Naive B cell (primary cell): Measurements from ENCODE around the gene LRRIQ4. TPM values are rescaled to one million over a fixed set of nuclear protein-coding genes. Genes with fewer than 3 reads are reported as not detected.

Experiments used
- ATAC-seq, 2 donors: fragments of 150-1000 bp; cut with Tn5 transposase; 2 replicates each; pipeline ENCODE4 v1.10.0; 2021; ENCODE audit warnings: low read depth in 2 of 2, mild to moderate bottlenecking in 2 of 2, moderate library complexity in 2 of 2
- DNase-seq: peaks from one replicate; pipeline ENCODE4 v3.0.0; 2022
- H3K27ac Mint-ChIP-seq, 6 donors: one replicate each; pipeline ENCODE4 v1.8.0; 2020 to 2022; ENCODE audit warnings: mild to moderate bottlenecking in 6 of 6, mixed read lengths in 6 of 6, moderate library complexity in 5 of 6, inconsistent platforms in 2 of 6
- H3K27me3 Mint-ChIP-seq, 3 donors: one replicate each; pipeline ENCODE4 v1.8.0; 2021 to 2022; ENCODE audit warnings: mixed read lengths in 3 of 3, mild to moderate bottlenecking in 1 of 3
- H3K36me3 Mint-ChIP-seq, 2 donors: one replicate each; pipeline ENCODE4 v1.8.0; 2020 to 2022; ENCODE audit warnings: mixed read lengths in 2 of 2, inconsistent platforms in 1 of 2, mild to moderate bottlenecking in 1 of 2
- H3K4me1 Mint-ChIP-seq, 3 donors: one replicate each; pipeline ENCODE4 v1.8.0; 2020 to 2022; ENCODE audit warnings: mixed read lengths in 3 of 3, inconsistent platforms in 1 of 3, mild to moderate bottlenecking in 1 of 3, moderate library complexity in 1 of 3
- H3K4me3 Mint-ChIP-seq, 8 donors: one replicate each; pipeline ENCODE4 v1.8.0; 2020 to 2022; ENCODE audit warnings: mild to moderate bottlenecking in 8 of 8, mixed read lengths in 8 of 8, moderate library complexity in 8 of 8, inconsistent platforms in 2 of 8
- H3K9me3 Mint-ChIP-seq, 7 donors: one replicate each; pipeline ENCODE4 v1.8.0; 2020 to 2022; ENCODE audit warnings: mixed read lengths in 7 of 7, mild to moderate bottlenecking in 5 of 7, inconsistent platforms in 2 of 7, moderate library complexity in 1 of 7
- polyA plus RNA-seq, 6 donors: library from polyadenylated mRNA; unstranded; fragments of 300-500 nt; fragmentation: Illumina TruSeq; gene quantifications; one replicate each; pipeline ENCODE4 v1.2.3, GENCODE V29; 2021; ENCODE audit warnings: low read depth in 6 of 6

The LRRIQ4 gene
- polyA plus RNA-seq, 6 donors from 2014 or later, result 0.27 TPM; not detected in 5

DNA sequence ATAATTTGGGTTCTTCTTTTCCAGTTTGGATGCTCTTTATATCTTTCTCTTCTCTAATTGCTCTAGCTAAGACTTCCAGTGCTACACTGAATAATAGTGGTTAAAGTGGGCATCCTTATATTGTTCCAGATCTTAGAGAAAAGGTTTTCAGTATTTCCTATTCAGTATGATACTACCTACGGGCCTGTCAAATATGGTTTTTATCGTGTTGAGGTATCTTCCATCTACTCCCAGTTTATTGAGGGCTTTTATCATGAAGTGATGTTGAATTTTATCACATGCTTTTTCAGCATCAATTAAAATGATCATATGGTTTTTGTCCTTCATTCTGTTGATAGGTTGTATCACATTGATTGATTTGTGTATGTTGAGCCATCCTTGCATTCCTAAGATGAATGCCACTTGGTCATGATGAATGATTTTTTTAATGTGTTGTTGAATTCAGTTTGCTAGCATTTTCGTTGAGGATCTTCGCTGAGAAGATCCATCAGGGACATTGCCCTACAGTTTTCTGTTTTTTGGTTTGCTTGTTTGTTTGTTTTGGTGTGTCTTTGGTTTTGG lies 3.0 kb downstream of the LRRIQ4 start:
- DNase-seq (no peak), ATAC-seq (no peak)
- Mint-ChIP-seq H3K9me3 (peaks cover 4 to 17% (median 9%) of the 10 kb centered on the region in 7 donors), H3K36me3 (peaks cover 7 to 10% of the 10 kb centered on the region in 2 donors), H3K4me1 (peaks cover 30 to 47% (median 36%) of the 10 kb centered on the region in 3 donors), H3K4me3 (peak overlapping the region in 1 of 8 donors; percentile 8), H3K27ac (peak overlapping the region in 4 of 6 donors; percentile 23 to 96 (median 50)), H3K27me3 (no peaks in the 10 kb centered on the region)

DNA sequence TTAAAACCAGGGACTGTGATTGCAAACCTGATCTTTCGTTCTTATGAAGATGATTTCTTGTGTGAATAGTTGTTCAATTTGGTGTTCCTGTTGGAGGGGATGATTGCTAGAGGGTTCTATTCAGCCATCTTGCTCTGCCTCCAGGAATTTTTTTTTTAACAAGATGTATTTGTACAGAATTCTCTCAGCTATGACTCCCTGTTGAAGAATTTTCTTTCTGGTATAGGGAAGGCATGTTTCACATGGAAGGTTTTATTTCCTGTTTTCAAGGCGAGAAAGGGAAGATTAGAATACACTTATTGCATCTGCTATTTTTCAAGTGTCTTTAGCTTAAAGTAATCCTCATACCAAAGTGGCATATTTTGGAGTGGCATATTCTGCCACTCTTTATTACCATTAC lies 5.6 kb downstream of the LRRIQ4 start:
- ATAC-seq (no peak), DNase-seq (no peak)
- H3K4me1 Mint-ChIP-seq, result peaks cover 17 to 29% (median 28%) of the 10 kb centered on the region in 3 donors
- H3K9me3 Mint-ChIP-seq, result peaks cover 4 to 17% (median 9%) of the 10 kb centered on the region in 7 donors
- H3K4me3 Mint-ChIP-seq, result peak overlapping the region in 1 of 8 donors; percentile 33
- peaks cover 0 to 4% (median 0%) of the 10 kb centered on the region in 3 donors for H3K27me3 Mint-ChIP-seq
- peak overlapping the region in 1 of 6 donors; percentile 52 for H3K27ac Mint-ChIP-seq
- H3K36me3 Mint-ChIP-seq, result peaks cover 7 to 10% of the 10 kb centered on the region in 2 donors

DNA sequence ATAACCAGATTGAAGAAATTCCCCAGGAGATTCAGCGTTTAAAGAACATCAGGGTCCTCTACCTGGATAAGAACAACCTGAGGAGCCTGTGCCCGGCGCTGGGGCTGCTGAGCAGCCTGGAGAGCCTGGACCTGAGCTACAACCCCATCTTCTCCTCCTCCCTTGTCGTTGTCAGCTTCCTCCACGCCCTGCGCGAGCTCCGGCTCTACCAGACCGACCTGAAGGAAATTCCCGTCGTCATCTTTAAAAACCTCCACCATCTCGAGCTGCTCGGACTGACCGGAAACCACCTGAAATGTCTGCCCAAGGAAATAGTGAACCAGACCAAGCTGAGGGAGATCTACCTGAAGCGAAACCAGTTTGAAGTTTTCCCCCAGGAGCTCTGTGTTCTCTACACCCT lies 9.4 kb downstream of the LRRIQ4 start:
- H3K4me1 Mint-ChIP-seq, result peaks cover 6 to 16% (median 13%) of the 10 kb centered on the region in 3 donors
- ATAC-seq (no peak), DNase-seq (no peak)
- H3K9me3 Mint-ChIP-seq, result peaks cover 0 to 3% (median 0%) of the 10 kb centered on the region in 7 donors
- H3K4me3 Mint-ChIP-seq, result no peak overlapping the region
- peaks cover 0 to 4% (median 0%) of the 10 kb centered on the region in 3 donors for H3K27me3 Mint-ChIP-seq
- no peaks in the 10 kb centered on the region for H3K36me3 Mint-ChIP-seq
- no peak overlapping the region for H3K27ac Mint-ChIP-seq

DNA sequence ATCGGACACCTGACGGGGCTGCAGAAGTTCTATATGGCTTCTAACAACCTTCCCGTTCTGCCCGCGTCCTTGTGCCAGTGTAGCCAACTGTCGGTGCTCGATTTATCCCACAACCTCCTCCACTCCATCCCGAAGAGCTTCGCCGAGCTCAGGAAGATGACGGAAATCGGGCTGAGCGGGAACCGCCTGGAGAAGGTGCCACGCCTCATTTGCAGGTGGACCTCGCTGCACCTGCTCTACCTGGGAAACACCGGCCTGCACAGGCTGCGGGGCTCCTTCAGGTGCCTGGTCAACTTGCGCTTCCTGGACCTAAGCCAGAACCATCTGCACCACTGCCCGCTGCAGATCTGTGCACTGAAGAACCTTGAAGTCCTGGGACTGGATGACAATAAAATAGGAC lies 9.9 kb downstream of the LRRIQ4 start:
- ATAC-seq (no peak), DNase-seq (no peak)
- Mint-ChIP-seq H3K27ac (no peak overlapping the region), H3K4me1 (peaks cover 6 to 16% (median 12%) of the 10 kb centered on the region in 3 donors), H3K27me3 (peaks cover 0 to 4% (median 0%) of the 10 kb centered on the region in 3 donors), H3K4me3 (no peak overlapping the region), H3K36me3 (no peaks in the 10 kb centered on the region), H3K9me3 (peaks cover 0 to 3% (median 0%) of the 10 kb centered on the region in 7 donors)

GRCh38 chr3:169822983-169823382 lies 10.3 kb downstream of the LRRIQ4 start:
- Mint-ChIP-seq H3K27me3 (peaks cover 0 to 4% (median 0%) of the 10 kb centered on the region in 3 donors), H3K4me1 (peaks cover 6 to 11% (median 10%) of the 10 kb centered on the region in 3 donors), H3K36me3 (no peaks in the 10 kb centered on the region), H3K9me3 (peaks cover 0 to 3% (median 0%) of the 10 kb centered on the region in 7 donors), H3K27ac (no peak overlapping the region), H3K4me3 (no peak overlapping the region)
- DNase-seq (no peak), ATAC-seq (no peak)

DNA sequence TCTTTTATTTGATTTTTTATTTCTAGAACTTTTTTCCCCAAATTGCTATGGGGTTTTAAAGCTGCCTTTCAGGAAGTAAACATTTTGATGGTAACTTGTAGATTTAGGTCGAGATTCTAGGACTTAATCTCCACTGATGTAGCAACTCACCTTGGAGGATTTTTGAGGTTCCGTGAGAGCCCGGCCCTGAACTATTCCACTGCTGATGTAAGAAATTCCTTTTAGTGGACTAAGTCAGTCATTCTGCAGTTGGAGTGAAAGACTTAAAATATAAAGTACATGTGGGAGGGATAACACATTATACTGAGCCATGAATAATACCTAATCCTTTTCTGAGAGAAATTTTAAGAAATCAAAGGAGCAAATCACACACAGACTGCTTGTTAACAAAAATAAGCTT lies 12.6 kb downstream of the LRRIQ4 start:
- DNase-seq (no peak), ATAC-seq (no peak)
- H3K4me3 Mint-ChIP-seq, result no peak overlapping the region
- no peaks in the 10 kb centered on the region for H3K9me3 Mint-ChIP-seq
- no peak overlapping the region for H3K27ac Mint-ChIP-seq
- H3K27me3 Mint-ChIP-seq, result peaks cover 0 to 4% (median 0%) of the 10 kb centered on the region in 3 donors
- peaks cover 0 to 7% (median 4%) of the 10 kb centered on the region in 3 donors for H3K4me1 Mint-ChIP-seq
- no peaks in the 10 kb centered on the region for H3K36me3 Mint-ChIP-seq

DNA sequence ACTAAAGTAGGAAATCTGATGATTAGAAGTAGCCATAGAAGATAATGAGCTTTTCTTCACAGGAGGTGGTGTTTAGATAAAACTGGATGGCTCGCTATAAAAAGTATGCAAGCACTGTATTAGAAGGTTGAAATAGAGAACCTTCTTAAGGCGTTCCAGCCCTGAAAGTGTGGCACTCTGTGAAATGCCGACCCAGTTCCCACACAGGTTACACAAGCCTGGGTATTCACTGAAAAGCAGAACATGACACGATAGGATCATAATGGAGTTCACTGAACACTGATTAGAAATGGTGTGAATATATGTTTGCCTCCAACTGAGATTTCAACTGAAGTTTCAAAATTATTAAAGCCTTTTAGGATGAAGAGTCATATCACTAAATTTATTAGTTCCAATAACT lies 15.0 kb downstream of the LRRIQ4 start:
- Mint-ChIP-seq H3K9me3 (no peaks in the 10 kb centered on the region), H3K27ac (no peak overlapping the region), H3K36me3 (no peaks in the 10 kb centered on the region), H3K4me1 (peaks cover 0 to 11% (median 0%) of the 10 kb centered on the region in 3 donors), H3K27me3 (no peaks in the 10 kb centered on the region), H3K4me3 (no peak overlapping the region)
- no peak for DNase-seq
- ATAC-seq, result no peak

DNA sequence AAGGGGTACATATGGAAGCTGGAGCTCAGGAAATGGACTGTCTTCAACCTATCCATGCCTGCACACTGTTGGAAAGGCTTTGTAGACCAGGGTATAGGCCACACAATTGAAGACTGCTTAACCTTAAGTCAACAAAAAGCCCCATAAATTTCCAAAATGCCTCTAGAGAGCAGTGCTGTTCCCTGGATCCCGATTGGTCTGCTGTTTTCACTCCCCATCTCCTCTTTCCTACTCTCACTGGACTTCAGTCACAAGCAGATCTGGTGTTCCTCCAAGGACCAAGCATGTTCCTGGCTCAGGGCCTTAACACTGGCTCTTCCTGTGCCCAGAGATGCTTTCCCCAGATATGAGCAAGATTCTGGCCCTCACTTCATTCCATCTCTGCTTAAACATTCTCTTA lies 22.9 kb downstream of the LRRIQ4 start:
- Mint-ChIP-seq H3K36me3 (no peaks in the 10 kb centered on the region), H3K4me3 (peak overlapping the region in 3 of 8 donors; percentile 24 to 69 (median 39)), H3K4me1 (peaks cover 27 to 29% (median 28%) of the 10 kb centered on the region in 3 donors), H3K27me3 (no peaks in the 10 kb centered on the region), H3K9me3 (no peaks in the 10 kb centered on the region), H3K27ac (peak overlapping the region; percentile 68 to 97 (median 89))
- ATAC-seq, result no peak
- no peak for DNase-seq

DNA sequence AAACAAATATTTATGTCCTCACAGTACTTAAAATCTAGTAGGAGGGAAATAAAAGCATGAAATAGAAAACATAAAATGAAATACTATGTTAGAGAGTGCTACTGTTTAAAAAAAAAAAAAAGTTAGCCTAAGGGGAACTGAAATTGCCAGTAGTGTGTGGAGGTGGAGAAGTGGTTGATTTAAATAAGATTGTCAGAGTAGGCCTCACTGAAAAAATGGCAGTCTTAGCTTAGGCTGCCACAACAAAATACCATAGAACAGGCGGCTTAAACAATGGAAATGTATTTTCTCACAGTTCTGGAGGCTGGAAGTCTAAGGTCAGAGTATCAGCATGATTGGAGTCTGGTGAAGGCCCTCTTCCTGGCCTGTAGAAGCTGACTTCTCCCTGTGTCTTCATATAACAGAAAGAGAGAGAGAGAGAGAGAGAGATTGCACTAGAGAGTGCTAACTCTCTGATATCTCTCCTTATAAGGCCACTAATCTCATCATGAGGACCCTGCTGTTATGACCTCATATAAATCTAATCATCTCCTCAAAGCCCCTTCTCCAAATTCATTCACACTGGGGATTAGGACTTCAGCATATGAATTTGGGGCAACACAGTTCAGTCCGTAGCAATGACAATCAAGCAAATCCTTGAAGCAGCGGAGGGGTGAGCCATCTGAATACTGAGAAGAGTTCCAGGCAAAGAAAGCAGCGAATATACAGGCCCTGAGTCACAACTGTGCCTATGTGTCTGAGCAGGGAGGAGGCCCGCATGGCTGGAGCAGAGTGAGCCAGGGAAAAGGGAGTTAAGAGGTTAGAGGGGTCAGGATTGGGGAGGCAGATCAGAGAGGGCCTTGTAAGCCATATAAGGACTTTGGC lies 23.6 kb downstream of the LRRIQ4 start:
- peak; percentile 98 to 99 for ATAC-seq
- Mint-ChIP-seq H3K4me1 (peaks cover 33 to 37% (median 36%) of the 10 kb centered on the region in 3 donors), H3K9me3 (no peaks in the 10 kb centered on the region), H3K27me3 (no peaks in the 10 kb centered on the region), H3K36me3 (no peaks in the 10 kb centered on the region), H3K27ac (peak overlapping the region; percentile 80 to 97 (median 89)), H3K4me3 (peak overlapping the region in 7 of 8 donors; percentile 24 to 69 (median 41))
- DNase-seq, result peak; percentile 55

DNA sequence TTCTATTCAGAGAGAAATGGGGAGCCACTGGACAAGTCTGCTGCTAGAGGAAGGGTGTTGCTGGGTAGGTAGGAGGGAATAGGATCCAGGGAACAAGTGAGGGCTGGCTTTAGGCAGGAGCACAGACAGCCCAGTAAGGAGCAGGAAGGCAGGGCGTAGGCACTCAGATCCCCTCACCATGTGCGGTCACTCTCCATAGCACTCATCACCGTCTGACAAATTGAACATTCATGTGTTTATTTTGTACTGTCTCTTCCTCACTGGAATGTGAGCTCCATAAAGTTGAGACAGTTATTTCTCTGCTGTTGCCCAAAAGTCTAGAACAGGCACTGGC lies 24.2 kb downstream of the LRRIQ4 start:
- Mint-ChIP-seq H3K9me3 (no peaks in the 10 kb centered on the region), H3K4me3 (peak overlapping the region in 4 of 8 donors; percentile 18 to 61 (median 30))

GRCh38 chr3:169838511-169839030 lies 25.9 kb downstream of the LRRIQ4 start:
- H3K27me3 Mint-ChIP-seq, result no peaks in the 10 kb centered on the region
- DNase-seq, result no peak
- no peak overlapping the region for H3K27ac Mint-ChIP-seq
- H3K4me1 Mint-ChIP-seq, result peaks cover 46 to 51% (median 47%) of the 10 kb centered on the region in 3 donors
- H3K4me3 Mint-ChIP-seq, result peak overlapping the region in 1 of 8 donors; percentile 1
- no peaks in the 10 kb centered on the region for H3K36me3 Mint-ChIP-seq
- no peaks in the 10 kb centered on the region for H3K9me3 Mint-ChIP-seq
- no peak for ATAC-seq

More for the DNA sequence above, 24.2 kb downstream of the LRRIQ4 start:
- Mint-ChIP-seq H3K36me3 (no peaks in the 10 kb centered on the region), H3K4me1 (peaks cover 38 to 41% (median 39%) of the 10 kb centered on the region in 3 donors), H3K27ac (peak overlapping the region in 5 of 6 donors; percentile 80 to 97 (median 93)), H3K27me3 (no peaks in the 10 kb centered on the region)
- DNase-seq (no peak), ATAC-seq (no peak)

DNA sequence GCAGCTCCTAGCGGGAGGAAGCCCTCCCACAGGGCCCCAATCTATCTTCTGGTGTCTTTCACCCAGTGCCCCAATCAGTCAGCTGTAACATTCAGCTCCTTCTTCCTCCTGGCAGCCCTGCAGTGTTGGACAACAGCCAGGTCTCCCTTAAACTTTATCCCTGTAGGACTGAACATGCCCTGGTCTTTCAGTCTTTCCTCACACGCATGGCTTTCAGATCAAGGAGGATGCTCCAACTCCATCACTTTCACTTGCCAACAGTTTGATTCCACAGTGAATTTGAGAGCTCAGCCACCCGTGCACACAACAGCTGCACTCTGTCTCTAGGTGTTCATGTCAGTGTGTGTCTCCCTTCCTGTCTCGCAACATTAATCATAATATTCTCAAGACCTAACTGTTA lies 28.5 kb downstream of the LRRIQ4 start:
- Mint-ChIP-seq H3K4me1 (peaks cover 40 to 50% (median 48%) of the 10 kb centered on the region in 3 donors), H3K27me3 (no peaks in the 10 kb centered on the region), H3K27ac (peak overlapping the region; percentile 48 to 95 (median 82)), H3K4me3 (peak overlapping the region in 7 of 8 donors; percentile 62 to 84 (median 76)), H3K36me3 (no peaks in the 10 kb centered on the region), H3K9me3 (no peaks in the 10 kb centered on the region)
- peak; percentile 68 to 71 for ATAC-seq
- peak; percentile 16 for DNase-seq

DNA sequence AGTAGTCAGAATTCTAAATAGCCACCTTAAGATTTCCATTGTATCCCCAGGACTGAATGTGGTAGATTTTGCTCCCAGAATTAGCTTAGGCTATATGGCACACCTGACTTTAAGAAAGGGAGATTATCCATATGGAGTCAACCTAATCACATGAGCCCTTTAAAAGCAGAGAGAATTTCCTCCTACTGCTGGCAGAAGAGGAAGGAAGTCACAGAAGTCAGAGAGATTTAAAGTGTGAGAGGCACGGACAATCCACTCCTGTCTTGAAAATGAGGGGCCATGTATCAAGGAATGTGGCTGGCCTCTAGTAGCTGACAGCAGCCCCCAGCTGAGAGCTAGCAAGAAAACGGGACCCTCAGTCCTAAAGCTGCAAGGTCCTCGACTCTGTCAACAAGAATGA lies 30.3 kb downstream of the LRRIQ4 start:
- no peaks in the 10 kb centered on the region for H3K27me3 Mint-ChIP-seq
- H3K9me3 Mint-ChIP-seq, result no peaks in the 10 kb centered on the region
- DNase-seq, result no peak
- H3K36me3 Mint-ChIP-seq, result no peaks in the 10 kb centered on the region
- H3K4me1 Mint-ChIP-seq, result peaks cover 39 to 57% (median 52%) of the 10 kb centered on the region in 3 donors
- peak overlapping the region in 4 of 6 donors; percentile 34 to 75 (median 66) for H3K27ac Mint-ChIP-seq
- H3K4me3 Mint-ChIP-seq, result peak overlapping the region in 5 of 8 donors; percentile 12 to 77 (median 57)
- no peak for ATAC-seq
